ENCODE data around the gene PALMD.

Gene PALMD, protein sequence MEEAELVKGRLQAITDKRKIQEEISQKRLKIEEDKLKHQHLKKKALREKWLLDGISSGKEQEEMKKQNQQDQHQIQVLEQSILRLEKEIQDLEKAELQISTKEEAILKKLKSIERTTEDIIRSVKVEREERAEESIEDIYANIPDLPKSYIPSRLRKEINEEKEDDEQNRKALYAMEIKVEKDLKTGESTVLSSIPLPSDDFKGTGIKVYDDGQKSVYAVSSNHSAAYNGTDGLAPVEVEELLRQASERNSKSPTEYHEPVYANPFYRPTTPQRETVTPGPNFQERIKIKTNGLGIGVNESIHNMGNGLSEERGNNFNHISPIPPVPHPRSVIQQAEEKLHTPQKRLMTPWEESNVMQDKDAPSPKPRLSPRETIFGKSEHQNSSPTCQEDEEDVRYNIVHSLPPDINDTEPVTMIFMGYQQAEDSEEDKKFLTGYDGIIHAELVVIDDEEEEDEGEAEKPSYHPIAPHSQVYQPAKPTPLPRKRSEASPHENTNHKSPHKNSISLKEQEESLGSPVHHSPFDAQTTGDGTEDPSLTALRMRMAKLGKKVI

GRCh38 chr1:99645699-99646531 is at the start of gene PALMD:
PALMD (plus strand) TSS chr1:99646113; CDS start chr1:99646318, 205 bp downstream.
- DNase-seq (ENCODE audit: low spot score): peak; percentile 56

GRCh38 chr1:99598738-99599411 is 47.0 kb upstream of the PALMD start:
- DNase-seq (ENCODE audit: low spot score): no peak

DNA sequence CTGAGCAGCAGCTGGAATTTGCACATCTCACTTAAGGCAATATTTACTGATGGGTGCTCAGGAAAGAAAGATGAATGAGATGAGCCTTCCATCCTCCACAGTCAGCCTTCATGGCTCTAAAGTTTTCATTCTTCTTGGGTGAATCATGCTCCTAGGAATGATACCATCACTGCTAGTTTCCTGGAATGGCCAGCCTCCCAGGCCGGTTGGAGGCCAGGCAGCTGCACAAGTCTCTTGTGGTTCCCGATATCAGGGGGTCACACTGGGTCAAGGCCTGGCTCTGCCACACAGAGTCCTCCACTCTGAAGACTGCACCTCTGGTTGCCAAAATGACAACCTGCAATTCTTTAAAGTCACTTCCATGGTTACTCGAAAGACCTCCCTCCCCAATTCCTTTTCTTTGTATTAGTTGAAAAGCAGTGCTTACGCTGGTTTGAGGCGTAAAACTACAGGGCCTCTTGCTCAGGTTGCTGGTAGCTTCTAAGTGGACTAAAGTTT is 46.2 kb upstream of the PALMD start:
- peak; percentile 90 for DNase-seq (ENCODE audit: low spot score)

GRCh38 chr1:99600782-99601181 is 45.1 kb upstream of the PALMD start:
- no peak for DNase-seq (ENCODE audit: low spot score)

GRCh38 chr1:99601208-99601607 is 44.7 kb upstream of the PALMD start:
- DNase-seq (ENCODE audit: low spot score): no peak

- DNase-seq (ENCODE audit: low spot score): no peak
These were observed 44.1 kb upstream of the PALMD start for GRCh38 chr1:99601709-99602403.

DNA sequence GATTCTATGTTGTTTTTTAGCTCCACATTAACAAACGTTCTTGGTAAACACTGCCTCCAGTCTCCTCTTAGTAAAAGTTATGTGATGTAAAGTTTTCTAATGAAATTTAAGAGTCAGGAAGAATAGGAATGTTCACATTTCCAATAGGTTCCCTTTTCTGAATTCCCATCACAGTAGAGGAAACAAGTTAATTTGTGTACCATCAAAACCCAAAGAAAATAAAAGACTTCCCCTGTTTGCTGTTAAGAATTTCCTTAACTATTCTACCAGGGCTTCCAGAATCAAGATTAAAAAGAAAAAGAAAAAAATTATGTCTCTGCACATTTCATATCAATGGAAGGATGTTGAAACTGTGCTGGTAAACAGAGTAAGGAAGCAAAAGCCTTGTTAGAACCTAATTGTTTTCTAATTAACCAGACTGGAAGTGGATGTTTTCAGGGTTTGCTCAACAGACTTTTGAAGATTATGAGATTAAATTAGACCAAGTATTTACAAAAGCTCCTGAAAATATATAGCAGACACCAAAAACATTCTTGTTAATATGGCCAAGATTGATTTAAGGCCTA is 43.4 kb upstream of the PALMD start:
- DNase-seq (ENCODE audit: low spot score): no peak

- no peak for DNase-seq (ENCODE audit: low spot score)
These were observed 42.0 kb upstream of the PALMD start for GRCh38 chr1:99603699-99604560.

DNA sequence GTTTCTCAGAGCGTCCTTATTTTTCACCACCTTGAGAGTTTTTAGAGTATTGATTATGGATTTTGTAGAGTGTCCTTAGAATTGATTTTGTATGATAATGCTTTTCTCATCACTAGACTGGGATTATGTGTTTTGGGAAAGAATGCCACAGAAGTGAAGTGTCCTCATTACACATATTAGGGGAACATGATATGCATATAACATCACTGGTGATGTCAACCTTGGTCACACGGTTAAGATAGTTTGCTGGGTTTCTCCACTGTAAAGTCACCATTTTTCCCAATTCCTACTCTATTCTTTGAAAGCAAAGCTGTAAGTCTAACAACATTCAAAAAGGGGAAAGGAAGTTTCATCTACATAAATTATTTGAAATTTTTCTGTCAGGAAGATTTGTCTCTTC is 39.6 kb upstream of the PALMD start:
- DNase-seq (ENCODE audit: low spot score): no peak

DNA sequence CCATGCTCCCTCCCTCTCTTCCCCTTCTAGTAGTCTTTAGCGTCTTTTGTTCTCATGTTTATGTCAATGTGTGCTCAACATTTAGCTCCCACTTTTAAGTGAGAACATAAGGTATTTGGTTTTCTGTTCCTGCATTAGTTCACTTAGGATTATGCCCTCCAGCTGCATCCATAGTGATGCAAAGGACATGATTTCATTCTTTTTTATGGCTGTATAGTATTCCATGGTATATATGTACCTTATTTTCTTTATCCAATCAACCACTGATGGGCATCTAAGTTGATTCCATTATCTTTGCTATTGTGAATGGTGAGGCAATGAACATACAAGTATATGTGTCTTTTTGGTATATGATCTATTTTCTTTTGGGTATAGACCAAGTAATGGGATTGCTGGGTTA is 38.3 kb upstream of the PALMD start:
- DNase-seq (ENCODE audit: low spot score): no peak

DNA sequence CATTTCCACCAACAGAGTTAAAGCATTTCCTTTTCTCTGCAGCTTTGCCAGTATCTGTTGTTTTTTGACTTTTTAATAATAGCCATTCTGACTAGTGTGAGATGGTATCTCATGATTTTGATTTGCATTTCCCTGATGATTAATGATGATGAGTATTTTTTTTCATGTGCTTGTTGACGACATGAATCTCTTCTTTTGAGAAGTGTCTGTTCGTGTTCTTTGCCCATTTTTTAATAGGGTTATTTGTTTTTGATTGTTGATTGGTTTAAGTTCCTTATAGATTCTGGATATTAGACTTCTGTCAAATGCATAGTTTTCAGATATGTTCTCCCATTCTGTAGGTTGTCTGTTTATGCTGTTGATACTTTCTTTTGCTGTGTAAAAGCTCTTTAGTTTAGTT is 37.9 kb upstream of the PALMD start:
- DNase-seq (ENCODE audit: low spot score): no peak

GRCh38 chr1:99613716-99614115 is 32.2 kb upstream of the PALMD start:
- no peak for DNase-seq (ENCODE audit: low spot score)

DNA sequence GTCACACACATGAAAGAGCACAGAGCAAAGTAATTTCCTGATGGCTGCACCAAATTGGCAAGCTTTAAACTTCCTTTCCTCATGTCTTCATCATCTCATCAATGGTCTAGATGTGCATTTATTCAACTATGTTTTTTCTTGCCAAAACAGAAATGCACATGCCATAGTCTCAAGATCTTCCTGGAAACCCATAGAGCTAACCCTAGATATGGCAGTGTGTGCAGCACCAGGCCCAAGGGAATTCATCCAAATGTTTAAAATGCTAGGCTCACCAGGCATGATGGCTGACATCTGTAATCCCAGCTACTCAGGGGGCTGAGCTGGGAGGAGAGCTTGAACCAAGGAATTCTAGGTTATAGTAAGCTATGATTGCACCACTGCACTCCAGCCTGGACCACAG is 31.2 kb upstream of the PALMD start:
- DNase-seq (ENCODE audit: low spot score): no peak

- DNase-seq (ENCODE audit: low spot score): no peak
These were observed 26.3 kb upstream of the PALMD start for GRCh38 chr1:99619583-99619982.

GRCh38 chr1:99621340-99621901 is 24.5 kb upstream of the PALMD start:
- DNase-seq (ENCODE audit: low spot score): peak; percentile 10

DNA sequence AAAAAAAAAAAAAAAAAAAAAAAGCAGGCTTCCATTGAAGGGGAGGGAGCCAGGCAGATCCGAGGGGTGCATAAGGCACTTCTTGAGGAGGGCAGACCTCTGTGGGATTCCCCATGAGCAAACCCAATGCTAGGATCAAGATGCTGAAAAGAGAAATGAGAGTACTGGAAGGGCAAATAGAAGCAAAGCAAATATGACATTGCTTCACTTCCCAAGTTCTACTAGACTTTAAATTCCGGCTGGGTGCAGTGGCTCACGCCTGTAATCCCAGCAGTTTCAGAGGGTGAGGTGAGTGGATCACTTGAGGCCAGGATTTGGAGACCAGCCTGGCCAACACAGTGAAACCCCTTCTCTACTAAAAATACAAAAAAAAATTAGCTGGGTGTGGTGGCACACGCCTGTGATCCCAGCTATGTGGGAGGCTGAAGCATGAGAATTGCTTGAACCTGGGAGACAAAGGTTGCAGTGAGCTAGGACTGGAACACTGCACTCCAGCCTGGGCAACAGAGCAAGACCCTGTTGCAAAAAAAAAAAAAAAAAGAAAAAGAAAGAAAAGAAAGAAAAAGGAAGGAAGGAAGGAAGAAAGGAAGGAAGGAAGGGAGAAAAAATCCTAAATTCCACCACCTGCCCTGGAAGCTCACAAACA is 23.1 kb upstream of the PALMD start:
- no peak for DNase-seq (ENCODE audit: low spot score)

DNA sequence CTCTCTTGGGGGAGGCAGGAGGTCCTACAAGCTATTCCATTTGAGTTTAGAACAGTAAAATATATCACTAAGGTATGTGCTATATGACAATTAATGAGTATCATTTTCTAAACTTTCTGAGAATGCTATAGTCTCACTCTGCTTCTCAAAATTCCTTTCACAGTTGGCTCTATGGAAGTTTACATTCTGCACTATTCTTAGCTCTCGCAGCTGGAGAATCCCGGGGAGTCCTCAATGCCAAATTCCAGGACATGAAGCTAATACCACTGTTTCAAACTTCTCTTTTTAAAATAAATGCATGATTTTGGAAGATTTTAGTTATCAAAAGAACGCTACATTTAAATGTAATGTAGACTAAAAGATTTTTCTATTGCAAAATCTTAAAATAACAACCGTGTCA is 22.4 kb upstream of the PALMD start:
- no peak for DNase-seq (ENCODE audit: low spot score)

GRCh38 chr1:99627615-99628014 is 18.3 kb upstream of the PALMD start:
- no peak for DNase-seq (ENCODE audit: low spot score)

- DNase-seq (ENCODE audit: low spot score): no peak
These were observed 16.7 kb upstream of the PALMD start for GRCh38 chr1:99629164-99629563.
